HepG2 (cell line): Measurements from ENCODE around the gene CACNG7. TPM values are rescaled to one million over a fixed set of nuclear protein-coding genes. Genes with fewer than 3 reads are reported as not detected.

Source experiments
- GLI4 ChIP-seq: sonication (generic); formaldehyde crosslinking; IDR thresholded peaks from 2 replicates; pipeline ENCODE4 v1.5.1; 2020; ENCODE audit warnings: missing genetic modification reagents, mild to moderate bottlenecking, moderate library complexity, borderline replicate concordance
- HOXA3 ChIP-seq: sonication (generic); formaldehyde crosslinking; IDR thresholded peaks from 2 replicates; pipeline ENCODE4 v1.5.0; 2020; ENCODE audit warnings: missing genetic modification reagents
- KAT8 ChIP-seq: IDR thresholded peaks from 2 replicates; pipeline ENCODE4 v1.6.1; 2016; ENCODE audit warnings: missing genetic modification reagents, missing compliant biosample characterization
- MZF1 ChIP-seq: sonication (generic); formaldehyde crosslinking; IDR thresholded peaks from 2 replicates; pipeline ENCODE4 v1.8.1; 2023; ENCODE audit warnings: mild to moderate bottlenecking, missing genetic modification reagents, borderline replicate concordance
- NFATC3 ChIP-seq: sonication (generic); formaldehyde crosslinking; IDR thresholded peaks from 2 replicates; pipeline ENCODE4 v1.5.1; 2020; ENCODE audit warnings: mild to moderate bottlenecking, missing genetic modification reagents
- RBFOX2 ChIP-seq: fragments of 200-400 bp; formaldehyde crosslinking; IDR thresholded peaks from 2 replicates; pipeline ENCODE4 v1.6.1; 2017; ENCODE audit warnings: low read depth, mild to moderate bottlenecking, low read length
- TGIF2 ChIP-seq: IDR thresholded peaks from 2 replicates; pipeline ENCODE4 v1.6.1; 2016; ENCODE audit warnings: control low read depth, missing compliant biosample characterization
- polyA plus RNA-seq, 8 experiments: library from polyadenylated mRNA; depleted of rRNA in 3 of 8; stranded (reverse) in 7 of 8; unstranded in 1 of 8; fragments of >200 nt; fragmentation: Illumina TruSeq in 4 of 8; extraction: Trizol in 4 of 8; gene quantifications; 2 replicates each; pipeline versions ENCODE4 v1.2.1 to v1.2.3, GENCODE V29; 2011 to 2016; ENCODE audit warnings: low read depth in 4 of 8, missing spikeins in 1 of 8, mixed read lengths in 1 of 8; ENCODE audit not compliant: insufficient read depth in 1 of 8
- total RNA-seq, 5 experiments: library from RNA; depleted of rRNA; stranded (reverse); fragments of >200 nt; fragmentation: Illumina TruSeq; extraction: Trizol; gene quantifications; 2 replicates each; pipeline ENCODE4 v1.2.3, GENCODE V29; 2016; ENCODE audit warnings: low read depth in 1 of 5
- TF ChIP-seq, protein P1 (sequence below): sonication (generic); formaldehyde crosslinking; IDR thresholded peaks from one replicate; pipeline ENCODE4 v1.5.1; 2020; ENCODE audit warnings: mild to moderate bottlenecking, missing genetic modification reagents; ENCODE audit errors: not compliant biosample characterization
- TF ChIP-seq, protein P2 (sequence below): sonication (generic); formaldehyde crosslinking; IDR thresholded peaks from 2 replicates; pipeline ENCODE4 v1.5.0; 2020; ENCODE audit warnings: mild to moderate bottlenecking, missing genetic modification reagents
- TF ChIP-seq, protein P3 (sequence below): IDR thresholded peaks from 2 replicates; pipeline ENCODE4 v1.6.1; 2016; ENCODE audit warnings: missing compliant biosample characterization, missing genetic modification reagents, borderline replicate concordance
- TF ChIP-seq, protein P4 (sequence below): sonication (generic); formaldehyde crosslinking; IDR thresholded peaks from 2 replicates; pipeline ENCODE4 v1.5.1; 2020; ENCODE audit warnings: missing genetic modification reagents, mild to moderate bottlenecking, borderline replicate concordance

CACNG7 gene
- total and polyA plus RNA-seq, 2 of the 13 experiments (the other 11 are each of a cell fraction or from before 2014, with no cell fraction given), result not detected

DNA sequence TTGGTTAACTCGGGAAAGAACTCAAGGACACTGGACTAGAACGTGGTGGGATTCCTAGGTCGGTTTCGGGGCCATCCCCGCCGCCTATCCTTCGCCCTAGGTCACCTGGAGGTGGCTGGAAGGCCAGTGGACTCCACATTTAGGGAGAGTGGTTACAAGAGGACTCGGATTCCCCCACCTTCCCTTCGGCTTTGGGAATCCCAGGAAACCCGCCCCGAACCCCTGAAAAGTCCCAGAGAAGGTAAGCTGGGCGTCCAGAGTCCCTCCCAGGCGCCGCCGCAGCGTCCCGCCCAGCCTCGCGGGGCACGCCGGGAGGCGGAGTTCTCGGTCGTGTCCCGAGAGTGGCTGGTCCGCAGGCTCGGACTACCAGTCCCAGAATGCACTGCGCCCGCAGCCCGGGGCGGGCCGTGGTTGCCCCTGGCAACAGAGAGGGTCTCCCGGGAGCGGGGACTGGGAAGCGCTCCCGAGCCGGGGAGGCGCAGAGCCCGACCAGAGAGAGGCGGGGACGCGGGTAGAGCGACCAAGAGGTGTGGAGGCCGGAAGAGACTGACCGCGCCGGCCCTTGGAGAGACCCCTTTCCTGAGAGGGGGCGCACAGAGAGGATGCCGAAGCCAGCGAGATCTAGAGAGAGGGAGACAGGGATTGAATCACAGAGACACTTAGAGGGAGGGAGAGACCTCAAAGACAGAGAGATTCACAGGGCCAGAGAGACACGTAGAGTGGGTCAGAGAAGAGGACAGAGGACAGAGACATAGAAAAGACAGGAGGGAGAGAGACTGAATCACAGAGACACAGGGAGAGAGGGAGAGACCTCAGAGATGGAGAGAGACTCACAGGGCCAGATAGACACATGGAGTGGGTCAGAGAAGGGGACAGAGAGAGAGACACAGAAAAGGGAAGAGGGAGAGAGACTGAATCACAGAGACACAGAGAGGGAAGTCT is 29.7 kb upstream of the CACNG7 start (continued):
- TF ChIP-seq, protein P1, sequence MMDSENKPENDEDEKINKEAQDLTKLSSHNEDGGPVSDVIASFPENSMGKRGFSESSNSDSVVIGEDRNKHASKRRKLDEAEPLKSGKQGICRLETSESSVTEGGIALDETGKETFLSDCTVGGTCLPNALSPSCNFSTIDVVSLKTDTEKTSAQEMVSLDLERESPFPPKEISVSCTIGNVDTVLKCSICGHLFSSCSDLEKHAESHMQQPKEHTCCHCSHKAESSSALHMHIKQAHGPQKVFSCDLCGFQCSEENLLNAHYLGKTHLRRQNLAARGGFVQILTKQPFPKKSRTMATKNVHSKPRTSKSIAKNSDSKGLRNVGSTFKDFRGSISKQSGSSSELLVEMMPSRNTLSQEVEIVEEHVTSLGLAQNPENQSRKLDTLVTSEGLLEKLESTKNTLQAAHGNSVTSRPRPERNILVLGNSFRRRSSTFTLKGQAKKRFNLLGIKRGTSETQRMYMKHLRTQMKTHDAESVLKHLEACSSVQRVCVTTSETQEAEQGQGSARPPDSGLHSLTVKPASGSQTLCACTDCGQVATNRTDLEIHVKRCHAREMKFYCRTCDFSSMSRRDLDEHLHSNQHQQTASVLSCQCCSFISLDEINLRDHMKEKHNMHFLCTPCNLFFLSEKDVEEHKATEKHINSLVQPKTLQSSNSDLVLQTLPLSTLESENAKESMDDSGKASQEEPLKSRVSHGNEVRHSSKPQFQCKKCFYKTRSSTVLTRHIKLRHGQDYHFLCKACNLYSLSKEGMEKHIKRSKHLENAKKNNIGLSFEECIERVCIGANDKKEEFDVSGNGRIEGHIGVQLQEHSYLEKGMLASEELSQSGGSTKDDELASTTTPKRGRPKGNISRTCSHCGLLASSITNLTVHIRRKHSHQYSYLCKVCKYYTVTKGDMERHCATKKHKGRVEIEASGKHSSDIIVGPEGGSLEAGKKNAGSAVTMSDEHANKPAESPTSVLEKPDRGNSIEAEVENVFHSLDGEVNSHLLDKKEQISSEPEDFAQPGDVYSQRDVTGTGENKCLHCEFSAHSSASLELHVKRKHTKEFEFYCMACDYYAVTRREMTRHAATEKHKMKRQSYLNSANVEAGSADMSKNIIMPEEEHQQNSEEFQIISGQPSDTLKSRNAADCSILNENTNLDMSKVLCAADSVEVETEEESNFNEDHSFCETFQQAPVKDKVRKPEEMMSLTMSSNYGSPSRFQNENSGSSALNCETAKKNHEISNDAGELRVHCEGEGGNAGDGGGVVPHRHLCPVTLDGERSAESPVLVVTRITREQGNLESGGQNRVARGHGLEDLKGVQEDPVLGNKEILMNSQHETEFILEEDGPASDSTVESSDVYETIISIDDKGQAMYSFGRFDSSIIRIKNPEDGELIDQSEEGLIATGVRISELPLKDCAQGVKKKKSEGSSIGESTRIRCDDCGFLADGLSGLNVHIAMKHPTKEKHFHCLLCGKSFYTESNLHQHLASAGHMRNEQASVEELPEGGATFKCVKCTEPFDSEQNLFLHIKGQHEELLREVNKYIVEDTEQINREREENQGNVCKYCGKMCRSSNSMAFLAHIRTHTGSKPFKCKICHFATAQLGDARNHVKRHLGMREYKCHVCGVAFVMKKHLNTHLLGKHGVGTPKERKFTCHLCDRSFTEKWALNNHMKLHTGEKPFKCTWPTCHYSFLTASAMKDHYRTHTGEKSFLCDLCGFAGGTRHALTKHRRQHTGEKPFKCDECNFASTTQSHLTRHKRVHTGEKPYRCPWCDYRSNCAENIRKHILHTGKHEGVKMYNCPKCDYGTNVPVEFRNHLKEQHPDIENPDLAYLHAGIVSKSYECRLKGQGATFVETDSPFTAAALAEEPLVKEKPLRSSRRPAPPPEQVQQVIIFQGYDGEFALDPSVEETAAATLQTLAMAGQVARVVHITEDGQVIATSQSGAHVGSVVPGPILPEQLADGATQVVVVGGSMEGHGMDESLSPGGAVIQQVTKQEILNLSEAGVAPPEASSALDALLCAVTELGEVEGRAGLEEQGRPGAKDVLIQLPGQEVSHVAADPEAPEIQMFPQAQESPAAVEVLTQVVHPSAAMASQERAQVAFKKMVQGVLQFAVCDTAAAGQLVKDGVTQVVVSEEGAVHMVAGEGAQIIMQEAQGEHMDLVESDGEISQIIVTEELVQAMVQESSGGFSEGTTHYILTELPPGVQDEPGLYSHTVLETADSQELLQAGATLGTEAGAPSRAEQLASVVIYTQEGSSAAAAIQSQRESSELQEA (CRISPR knock-in tag), result no peak
- TF ChIP-seq RBFOX2 (peak; percentile 55), TGIF2 (CRISPR knock-in tag) (0 out of 2 replicates have a peak, but pooled peaks have one; percentile 27), NFATC3 (CRISPR knock-in tag) (no peak), HOXA3 (CRISPR knock-in tag) (peak; percentile 19; the same call in 1 of the 2 replicates), GLI4 (peak; percentile 24; the same call in 1 of the 2 replicates), MZF1 (CRISPR knock-in tag) (no peak), KAT8 (CRISPR knock-in tag) (peak; percentile 85)
- TF ChIP-seq, protein P2, sequence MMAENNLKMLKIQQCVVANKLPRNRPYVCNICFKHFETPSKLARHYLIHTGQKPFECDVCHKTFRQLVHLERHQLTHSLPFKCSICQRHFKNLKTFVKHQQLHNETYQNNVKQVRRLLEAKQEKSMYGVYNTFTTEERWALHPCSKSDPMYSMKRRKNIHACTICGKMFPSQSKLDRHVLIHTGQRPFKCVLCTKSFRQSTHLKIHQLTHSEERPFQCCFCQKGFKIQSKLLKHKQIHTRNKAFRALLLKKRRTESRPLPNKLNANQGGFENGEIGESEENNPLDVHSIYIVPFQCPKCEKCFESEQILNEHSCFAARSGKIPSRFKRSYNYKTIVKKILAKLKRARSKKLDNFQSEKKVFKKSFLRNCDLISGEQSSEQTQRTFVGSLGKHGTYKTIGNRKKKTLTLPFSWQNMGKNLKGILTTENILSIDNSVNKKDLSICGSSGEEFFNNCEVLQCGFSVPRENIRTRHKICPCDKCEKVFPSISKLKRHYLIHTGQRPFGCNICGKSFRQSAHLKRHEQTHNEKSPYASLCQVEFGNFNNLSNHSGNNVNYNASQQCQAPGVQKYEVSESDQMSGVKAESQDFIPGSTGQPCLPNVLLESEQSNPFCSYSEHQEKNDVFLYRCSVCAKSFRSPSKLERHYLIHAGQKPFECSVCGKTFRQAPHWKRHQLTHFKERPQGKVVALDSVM (CRISPR knock-in tag), result peak; percentile 46; the same call in 1 of the 2 replicates
- TF ChIP-seq, protein P3, sequence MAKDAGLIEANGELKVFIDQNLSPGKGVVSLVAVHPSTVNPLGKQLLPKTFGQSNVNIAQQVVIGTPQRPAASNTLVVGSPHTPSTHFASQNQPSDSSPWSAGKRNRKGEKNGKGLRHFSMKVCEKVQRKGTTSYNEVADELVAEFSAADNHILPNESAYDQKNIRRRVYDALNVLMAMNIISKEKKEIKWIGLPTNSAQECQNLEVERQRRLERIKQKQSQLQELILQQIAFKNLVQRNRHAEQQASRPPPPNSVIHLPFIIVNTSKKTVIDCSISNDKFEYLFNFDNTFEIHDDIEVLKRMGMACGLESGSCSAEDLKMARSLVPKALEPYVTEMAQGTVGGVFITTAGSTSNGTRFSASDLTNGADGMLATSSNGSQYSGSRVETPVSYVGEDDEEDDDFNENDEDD (CRISPR knock-in tag), result peak; percentile 49; the same call in 1 of the 2 replicates
- TF ChIP-seq, protein P4, sequence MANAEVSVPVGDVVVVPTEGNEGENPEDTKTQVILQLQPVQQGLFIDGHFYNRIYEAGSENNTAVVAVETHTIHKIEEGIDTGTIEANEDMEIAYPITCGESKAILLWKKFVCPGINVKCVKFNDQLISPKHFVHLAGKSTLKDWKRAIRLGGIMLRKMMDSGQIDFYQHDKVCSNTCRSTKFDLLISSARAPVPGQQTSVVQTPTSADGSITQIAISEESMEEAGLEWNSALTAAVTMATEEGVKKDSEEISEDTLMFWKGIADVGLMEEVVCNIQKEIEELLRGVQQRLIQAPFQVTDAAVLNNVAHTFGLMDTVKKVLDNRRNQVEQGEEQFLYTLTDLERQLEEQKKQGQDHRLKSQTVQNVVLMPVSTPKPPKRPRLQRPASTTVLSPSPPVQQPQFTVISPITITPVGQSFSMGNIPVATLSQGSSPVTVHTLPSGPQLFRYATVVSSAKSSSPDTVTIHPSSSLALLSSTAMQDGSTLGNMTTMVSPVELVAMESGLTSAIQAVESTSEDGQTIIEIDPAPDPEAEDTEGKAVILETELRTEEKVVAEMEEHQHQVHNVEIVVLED (CRISPR knock-in tag), result peak; percentile 91
